Loucy (cell line): Measurements from ENCODE around the gene CUL2.

Source experiments
- CTCF ChIP-seq: fragments of 200-600 bp; sonication (generic); conservative IDR thresholded peaks from 2 replicates; pipeline ENCODE4 v1.5.1; 2014; ENCODE audit warnings: mild to moderate bottlenecking, antibody characterized with exemption, low read length
- EZH2phosphoT487 ChIP-seq: fragments of 200-600 bp; IDR thresholded peaks from 2 replicates; pipeline ENCODE4 v1.6.1; 2018; ENCODE audit warnings: antibody characterized with exemption, mild to moderate bottlenecking, moderate library complexity, borderline replicate concordance

- TF ChIP-seq CTCF (no peak), EZH2phosphoT487 (no peak)
Observed at GRCh38 chr10:35079265-35079664, 10.9 kb downstream of the CUL2 start.
